HuH-7 (cell line): ENCODE data around the gene SLC12A8.
"Not testable (repeated sequence)": the region's sequence is repeated elsewhere in the genome, so short reads cannot be mapped to it uniquely, and the experiment has no call there.

Experiments used
- DNase-seq: peaks from one replicate; pipeline ENCODE4 v3.0.0; 2011; ENCODE audit warnings: low spot score

Gene SLC12A8

GRCh38 chr3:125110016-125110875 is 102.3 kb downstream of the SLC12A8 start:
- DNase-seq: no peak

- no peak for DNase-seq
Observed at GRCh38 chr3:125109536-125109925, 103.0 kb downstream of the SLC12A8 start.

- no peak for DNase-seq
Observed at GRCh38 chr3:125108833-125109535, 103.6 kb downstream of the SLC12A8 start.

- no peak for DNase-seq
Observed at GRCh38 chr3:125107861-125108567, 104.5 kb downstream of the SLC12A8 start.

GRCh38 chr3:125107363-125107762 is 105.2 kb downstream of the SLC12A8 start:
- DNase-seq: no peak

- no peak for DNase-seq
Observed at GRCh38 chr3:125105116-125105515, 107.4 kb downstream of the SLC12A8 start.

- DNase-seq: no peak
Observed at GRCh38 chr3:125104639-125105038, 107.9 kb downstream of the SLC12A8 start.

- DNase-seq: no peak
Observed at GRCh38 chr3:125103406-125103805, 109.1 kb downstream of the SLC12A8 start.

GRCh38 chr3:125102470-125102869 is 110.1 kb downstream of the SLC12A8 start:
- DNase-seq: no peak

- no peak for DNase-seq
Observed at GRCh38 chr3:125098611-125099291, 113.8 kb downstream of the SLC12A8 start.

- no peak for DNase-seq
Observed at GRCh38 chr3:125090649-125091048, 121.9 kb downstream of the SLC12A8 start.

GRCh38 chr3:125087768-125088391 is 124.7 kb downstream of the SLC12A8 start:
- DNase-seq: no peak

- DNase-seq: no peak
Observed at GRCh38 chr3:125085166-125085565, 127.4 kb downstream of the SLC12A8 start.

- DNase-seq: no peak
Observed at GRCh38 chr3:125083776-125084175, 128.8 kb downstream of the SLC12A8 start.

- DNase-seq: not testable (repeated sequence)
Observed at GRCh38 chr3:125082339-125082738, 130.2 kb downstream of the SLC12A8 start.

GRCh38 chr3:125080077-125080476 is 132.5 kb downstream of the SLC12A8 start:
- DNase-seq: no peak

GRCh38 chr3:125079675-125080045 is 132.9 kb downstream of the SLC12A8 start:
- no peak for DNase-seq

GRCh38 chr3:125078951-125079674 is 133.4 kb downstream of the SLC12A8 start:
- DNase-seq: no peak

- DNase-seq: no peak
Observed at GRCh38 chr3:125077864-125078263, 134.7 kb downstream of the SLC12A8 start.

- no peak for DNase-seq
Observed at GRCh38 chr3:125076464-125076863, 136.1 kb downstream of the SLC12A8 start.

- DNase-seq: no peak
Observed at GRCh38 chr3:125075738-125076137, 136.8 kb downstream of the SLC12A8 start.
